Pulmonary artery endothelial cell (primary cell): ENCODE measurements around the gene SVIL. TPM values are rescaled to one million over a fixed set of nuclear protein-coding genes. Genes with fewer than 3 reads are reported as not detected.
"Not testable (repeated sequence)": the region's sequence is repeated elsewhere in the genome, so short reads cannot be mapped to it uniquely, and the experiment has no call there.

ENCODE experiments used
- DNase-seq: peaks from one replicate; pipeline ENCODE4 v3.0.0-alpha.2; 2011; ENCODE audit warnings: low read depth, low spot score
- total RNA-seq: library from RNA; depleted of rRNA; stranded (reverse); fragments of >200 nt; gene quantifications from 2 replicates; pipeline ENCODE4 v1.2.3, GENCODE V29; 2014

The SVIL gene
- total RNA-seq, 1 donor from 2014 or later, result 67.4 TPM

GRCh38 chr10:29649561-29650551 lies 15.1 kb upstream of the SVIL start:
- DNase-seq, result no peak

DNA sequence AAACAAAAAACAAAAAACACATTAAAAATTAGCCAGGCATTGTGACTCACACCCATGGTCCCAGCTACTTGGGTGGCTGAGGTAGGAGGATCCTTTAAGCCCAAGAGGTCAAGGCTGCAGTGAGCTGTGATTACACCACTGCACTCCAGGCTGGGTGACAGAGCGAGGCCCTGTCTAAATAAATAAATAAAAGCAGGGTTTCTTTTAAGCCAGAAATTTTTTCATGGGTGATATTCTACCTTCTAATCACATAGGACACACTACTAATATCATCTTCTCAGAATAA lies 14.2 kb upstream of the SVIL start:
- DNase-seq, result no peak

GRCh38 chr10:29648114-29648982 lies 13.6 kb upstream of the SVIL start:
- DNase-seq, result no peak

- DNase-seq, result no peak
These were observed 12.7 kb upstream of the SVIL start for GRCh38 chr10:29647478-29647877.

GRCh38 chr10:29646960-29647461 lies 12.2 kb upstream of the SVIL start:
- no peak for DNase-seq

GRCh38 chr10:29646238-29646902 lies 11.6 kb upstream of the SVIL start:
- DNase-seq, result no peak

GRCh38 chr10:29643771-29644501 lies 9.2 kb upstream of the SVIL start:
- no peak for DNase-seq

GRCh38 chr10:29642990-29643389 lies 8.2 kb upstream of the SVIL start:
- DNase-seq, result no peak

- DNase-seq, result no peak
These were observed 2.8 kb upstream of the SVIL start for GRCh38 chr10:29637537-29637936.

- peak; percentile 82 for DNase-seq
These were observed 1.4 kb upstream of the SVIL start for GRCh38 chr10:29636178-29636577.

GRCh38 chr10:29635711-29636144 lies 957 bp upstream of the SVIL start:
- no peak for DNase-seq

GRCh38 chr10:29634105-29634504 lies 666 bp downstream of the SVIL start:
- DNase-seq, result no peak

DNA sequence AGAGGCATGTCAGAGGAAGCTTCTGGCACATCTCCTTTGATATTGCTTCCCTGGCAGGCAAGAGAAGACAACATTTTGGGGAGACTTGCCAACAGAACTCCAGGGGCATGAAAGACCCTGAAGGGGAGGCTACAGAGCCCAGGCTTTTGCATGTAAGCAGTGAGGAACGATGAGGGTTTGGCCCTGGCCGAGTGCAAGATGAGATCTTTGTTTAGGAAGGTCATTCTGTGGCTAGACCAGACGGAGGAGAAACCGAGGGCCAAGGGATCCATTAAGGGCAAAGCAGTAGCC lies 3.8 kb downstream of the SVIL start:
- no peak for DNase-seq

GRCh38 chr10:29630205-29631048 lies 4.3 kb downstream of the SVIL start:
- no peak for DNase-seq

- DNase-seq, result no peak
These were observed 5.8 kb downstream of the SVIL start for GRCh38 chr10:29628912-29629526.

GRCh38 chr10:29628311-29628710 lies 6.5 kb downstream of the SVIL start:
- no peak for DNase-seq

GRCh38 chr10:29627201-29628132 lies 7.3 kb downstream of the SVIL start:
- DNase-seq, result no peak

- not testable (repeated sequence) for DNase-seq
These were observed 10.4 kb downstream of the SVIL start for GRCh38 chr10:29624357-29624756.

DNA sequence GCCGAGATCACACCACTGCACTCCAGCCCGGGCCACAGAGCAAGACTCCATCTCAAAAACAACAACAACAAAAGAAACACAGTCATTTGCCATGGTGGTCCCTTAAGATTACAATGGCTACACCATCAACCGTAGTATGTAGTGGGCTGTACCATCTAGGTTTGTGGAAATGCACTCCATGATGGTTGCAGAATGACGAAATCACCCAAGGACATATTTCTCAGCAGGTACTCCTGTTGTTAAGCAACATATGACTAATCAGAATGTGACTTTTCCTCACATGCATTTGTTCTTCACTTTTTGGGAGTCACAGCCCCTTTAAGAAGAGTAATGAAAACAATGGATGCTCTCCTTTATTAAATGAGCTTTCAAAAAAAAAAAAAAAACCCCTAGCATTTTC lies 11.0 kb downstream of the SVIL start:
- DNase-seq, result no peak
